Endothelial cell of umbilical vein (primary cell): Measurements from ENCODE around the gene CISH. TPM values are rescaled to one million over a fixed set of nuclear protein-coding genes. Genes with fewer than 3 reads are reported as not detected.

Experiments used
- BruUV-seq: library from RNA; stranded (reverse); fragments of 400-500 nt; replicated peaks from 2 replicates; lab custom pipeline; 2021; lab: Mats Ljungman, UMichigan
- CTCF ChIA-PET: fragments of 300-600, 350-600 bp; sonication (Branson Sonifier 250); formaldehyde crosslinking; loops from one replicate; lab custom pipeline; 2021; ENCODE audit warnings: antibody characterized with exemption, inconsistent platforms; lab: Charles Lee
- POLR2A ChIA-PET: fragments of 300-600, 350-600 bp; sonication (Branson Sonifier 250); formaldehyde crosslinking; loops from one replicate; lab custom pipeline; 2021; ENCODE audit warnings: antibody characterized with exemption, inconsistent platforms; lab: Charles Lee
- DNase-seq: peaks from one replicate; pipeline ENCODE4 v3.0.0-alpha.2; 2011; ENCODE audit warnings: low read depth, low spot score
- FAIRE-seq: peaks from 2 replicates; lab custom pipeline; 2011; peaks lifted over from hg19 to GRCh38; lab: Jason Lieb, UNC
- H2AFZ ChIP-seq: 2 replicates; pipeline ENCODE4 v1.6.0; 2012; ENCODE audit warnings: low read depth, low read length, control low read depth, inconsistent platforms
- H3K27ac ChIP-seq: 2 replicates; pipeline ENCODE4 v1.5.1; 2011; ENCODE audit warnings: low read depth, mild to moderate bottlenecking, control low read depth, low read length, moderate library complexity; ENCODE audit not compliant: insufficient read depth
- H3K27me3 ChIP-seq, 2 experiments: 2 replicates each; pipeline versions ENCODE4 v1.6.0 to v1.6.1; 2011; ENCODE audit warnings: low read length in 2 of 2, mixed read lengths in 1 of 2; ENCODE audit not compliant: control insufficient read depth in 2 of 2, insufficient read depth in 2 of 2
- H3K36me3 ChIP-seq, 2 experiments: 2 replicates in 1 of 2; 3 replicates in 1 of 2; pipeline ENCODE4 v1.5.1; 2011; ENCODE audit warnings: low read length in 2 of 2, mild to moderate bottlenecking in 1 of 2, moderate library complexity in 1 of 2; ENCODE audit not compliant: control insufficient read depth in 2 of 2, insufficient read depth in 2 of 2; ENCODE audit errors: extremely low read depth in 1 of 2
- H3K4me1 ChIP-seq: 3 replicates; pipeline ENCODE4 v1.5.1; 2011; ENCODE audit warnings: mild to moderate bottlenecking, low read length; ENCODE audit not compliant: control insufficient read depth, insufficient read depth; ENCODE audit errors: extremely low read depth
- H3K4me2 ChIP-seq: 2 replicates; pipeline ENCODE4 v1.6.1; 2011; ENCODE audit warnings: low read length, control low read depth, mixed read lengths; ENCODE audit not compliant: insufficient read depth
- H3K4me3 ChIP-seq, 3 experiments: fragments of 200-600 bp in 1 of 3; sonication (generic), shearing (Covaris generic) in 1 of 3; replicated peaks in 1 of 3; 2 replicates each; pipeline ENCODE4 v1.5.1; 2011 to 2016; ENCODE audit warnings: control low read depth in 3 of 3, low read length in 3 of 3, mild to moderate bottlenecking in 2 of 3, inconsistent platforms in 1 of 3, low read depth in 1 of 3, moderate library complexity in 1 of 3; ENCODE audit not compliant: insufficient read depth in 1 of 3
- H3K79me2 ChIP-seq: 2 replicates; pipeline ENCODE4 v1.6.0; 2012; ENCODE audit warnings: low read length, inconsistent platforms; ENCODE audit not compliant: control insufficient read depth, insufficient read depth
- H3K9ac ChIP-seq: replicated peaks from 2 replicates; pipeline ENCODE3; 2011; ENCODE audit warnings: low read length, control low read depth; ENCODE audit not compliant: insufficient read depth; ENCODE audit errors: extremely low read depth
- H3K9me1 ChIP-seq: replicated peaks from 3 replicates; pipeline ENCODE4 v1.6.0; 2011; ENCODE audit warnings: mild to moderate bottlenecking, low read length; ENCODE audit not compliant: control insufficient read depth, insufficient read depth; ENCODE audit errors: extremely low read depth
- H3K9me3 ChIP-seq: replicated peaks from 2 replicates; pipeline ENCODE4 v1.5.1; 2012; ENCODE audit warnings: low read length, inconsistent platforms; ENCODE audit not compliant: control insufficient read depth, insufficient read depth
- H4K20me1 ChIP-seq: replicated peaks from 2 replicates; pipeline ENCODE3; 2011; ENCODE audit warnings: mild to moderate bottlenecking, low read length; ENCODE audit not compliant: control insufficient read depth, insufficient read depth; ENCODE audit errors: extremely low read depth
- EZH2 ChIP-seq: IDR thresholded peaks from 2 replicates; pipeline ENCODE4 v1.6.1; 2012; ENCODE audit warnings: borderline replicate concordance, low read depth, mild to moderate bottlenecking, moderate library complexity, low read length, inconsistent platforms; ENCODE audit not compliant: severe bottlenecking
- FOS ChIP-seq: IDR thresholded peaks from 2 replicates; pipeline ENCODE4 v1.6.1; 2011; ENCODE audit warnings: mild to moderate bottlenecking, low read length, moderate library complexity, borderline replicate concordance; ENCODE audit not compliant: insufficient read depth
- GATA2 ChIP-seq: IDR thresholded peaks from 2 replicates; pipeline ENCODE4 v1.7.0; 2011; ENCODE audit warnings: low read depth, mild to moderate bottlenecking, moderate library complexity, mixed read lengths, low read length; ENCODE audit not compliant: insufficient read length, insufficient read depth
- JUN ChIP-seq: IDR thresholded peaks from 2 replicates; pipeline ENCODE4 v1.6.1; 2011; ENCODE audit warnings: borderline replicate concordance, low read depth; ENCODE audit not compliant: insufficient read length, insufficient read depth
- MYC ChIP-seq: IDR thresholded peaks from one replicate; pipeline ENCODE4 v1.6.1; 2011; ENCODE audit warnings: mild to moderate bottlenecking, low read depth, low read length
- POLR2A ChIP-seq: IDR thresholded peaks from 2 replicates; pipeline ENCODE4 v1.6.1; 2012; ENCODE audit warnings: low read depth, mild to moderate bottlenecking, control low read depth, low read length
- POLR2AphosphoS5 ChIP-seq: IDR thresholded peaks from 2 replicates; pipeline ENCODE4 v1.6.1; 2012; ENCODE audit warnings: low read depth, mild to moderate bottlenecking, control low read depth, low read length, moderate library complexity; ENCODE audit not compliant: insufficient read depth
- dilution Hi-C: fragments of 300-500 bp; cut with MboI; formaldehyde crosslinking; loops from one replicate; pipeline ENCODE4 v1.15.0; 2019; ENCODE audit warnings: low sequenced_read_pairs; ENCODE audit not compliant: extremely low pct_ligation_motif_present
- intact Hi-C: fragments of 100-400 bp; cut with micrococcal nuclease; formaldehyde crosslinking; loops from one replicate; pipeline ENCODE4 v1.10.0; 2022
- polyA plus RNA-seq, 4 experiments: library from polyadenylated mRNA; depleted of rRNA in 3 of 4; stranded (reverse) in 3 of 4; unstranded in 1 of 4; fragments of >200 nt; gene quantifications; 2 replicates each; pipeline versions ENCODE4 v1.2.1 to v1.2.3, GENCODE V29; 2011 to 2012; ENCODE audit warnings: missing spikeins in 1 of 4
- total RNA-seq: library from RNA; stranded (reverse); gene quantifications from 2 replicates; pipeline ENCODE4 v1.2.3, GENCODE V29; 2021
- TF ChIP-seq, protein P1 (sequence below), 2 donors: IDR thresholded peaks; 1 replicate in 1 of 2; 2 replicates in 1 of 2; pipeline ENCODE4 v1.5.1; 2011; ENCODE audit warnings: low read length in 2 of 2, mild to moderate bottlenecking in 2 of 2, moderate library complexity in 2 of 2, control low read depth in 1 of 2, inconsistent platforms in 1 of 2, low read depth in 1 of 2; ENCODE audit not compliant: insufficient read depth in 1 of 2; ENCODE audit errors: extremely low read depth in 1 of 2
- TF ChIP-seq, protein P2 (sequence below): IDR thresholded peaks from 2 replicates; pipeline ENCODE4 v1.6.1; 2011; ENCODE audit not compliant: insufficient read depth, insufficient read length

CISH gene
- total and polyA plus RNA-seq, 2 donors (not counting 3 experiments of a cell fraction or from before 2014, with no cell fraction given): 2.2 to 4.1 TPM

DNA sequence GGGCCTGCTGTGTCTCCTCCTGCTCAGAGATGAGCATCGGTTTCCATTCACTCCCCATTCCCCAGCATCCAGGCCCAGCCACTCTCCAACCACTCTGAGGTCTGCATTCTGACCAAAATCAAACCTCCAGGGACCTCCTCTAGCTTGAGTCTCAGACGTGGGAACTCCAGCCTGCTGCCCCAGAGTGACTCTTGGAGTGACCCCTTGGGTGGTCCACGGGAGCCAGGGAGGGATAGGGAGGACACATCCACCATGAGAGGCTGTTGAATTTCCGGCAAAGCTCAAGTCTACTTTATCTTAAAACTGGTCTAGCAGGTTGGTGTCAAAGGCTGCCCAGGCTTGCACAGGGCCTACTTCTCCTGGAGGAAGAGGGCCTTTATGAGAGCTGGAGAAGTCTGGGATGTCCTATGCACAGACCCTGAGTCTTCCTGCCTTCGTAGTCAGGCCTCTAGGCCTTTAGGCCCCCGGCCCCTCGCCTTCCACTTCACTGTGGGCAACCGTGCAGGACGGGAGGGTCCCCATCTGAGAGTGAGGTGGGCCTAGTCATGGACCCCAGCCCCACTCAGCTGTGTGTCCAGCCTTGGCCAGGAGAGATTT lies 8.9 kb downstream of the CISH start:
- POLR2A ChIA-PET: interaction anchor here (1.9 kb wide), 1 partner anchor 34 kb away, joined by 7 read pairs; the partner anchor contains the start of gene HEMK1
- no peak for DNase-seq
- CTCF ChIA-PET: interaction anchor here (0.8 to 1.7 kb wide), 5 partner anchors 9 to 32 kb away, joined by 3 to 8 read pairs (median 4); partner anchors contain the start of genes CISH and MAPKAPK3

More for the DNA sequence above, 8.9 kb downstream of the CISH start:
- H4K20me1 ChIP-seq: no peaks in the 10 kb centered on the region
- peaks cover 10% of the 10 kb centered on the region for H3K4me1 ChIP-seq
- H3K36me3 ChIP-seq: peaks cover 0 to 3% of the 10 kb centered on the region in 2 experiments
- H3K79me2 ChIP-seq: no peaks in the 10 kb centered on the region
- intact Hi-C loops (no loop called here), dilution Hi-C loops (no loop called here)
- H3K4me3 ChIP-seq: no peak overlapping the region
- no peaks in the 10 kb centered on the region for H3K27me3 ChIP-seq
- no TSS peak for BruUV-seq
- no peak for FAIRE-seq
- no peaks in the 10 kb centered on the region for H3K9me3 ChIP-seq
- TF ChIP-seq JUN: no peak
- TF ChIP-seq MYC: no peak
- TF ChIP-seq EZH2: no peak
- no peak for TF ChIP-seq POLR2AphosphoS5
- TF ChIP-seq, protein P1, sequence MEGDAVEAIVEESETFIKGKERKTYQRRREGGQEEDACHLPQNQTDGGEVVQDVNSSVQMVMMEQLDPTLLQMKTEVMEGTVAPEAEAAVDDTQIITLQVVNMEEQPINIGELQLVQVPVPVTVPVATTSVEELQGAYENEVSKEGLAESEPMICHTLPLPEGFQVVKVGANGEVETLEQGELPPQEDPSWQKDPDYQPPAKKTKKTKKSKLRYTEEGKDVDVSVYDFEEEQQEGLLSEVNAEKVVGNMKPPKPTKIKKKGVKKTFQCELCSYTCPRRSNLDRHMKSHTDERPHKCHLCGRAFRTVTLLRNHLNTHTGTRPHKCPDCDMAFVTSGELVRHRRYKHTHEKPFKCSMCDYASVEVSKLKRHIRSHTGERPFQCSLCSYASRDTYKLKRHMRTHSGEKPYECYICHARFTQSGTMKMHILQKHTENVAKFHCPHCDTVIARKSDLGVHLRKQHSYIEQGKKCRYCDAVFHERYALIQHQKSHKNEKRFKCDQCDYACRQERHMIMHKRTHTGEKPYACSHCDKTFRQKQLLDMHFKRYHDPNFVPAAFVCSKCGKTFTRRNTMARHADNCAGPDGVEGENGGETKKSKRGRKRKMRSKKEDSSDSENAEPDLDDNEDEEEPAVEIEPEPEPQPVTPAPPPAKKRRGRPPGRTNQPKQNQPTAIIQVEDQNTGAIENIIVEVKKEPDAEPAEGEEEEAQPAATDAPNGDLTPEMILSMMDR (IDR thresholded peaks at IDR 0.05; ENCODE audit: extremely low read depth in 1 of 2, insufficient read depth in 1 of 2, low read depth in 1 of 2, low read length in 2 of 2): no peak
- TF ChIP-seq FOS: no peak
- TF ChIP-seq POLR2A: no peak
- TF ChIP-seq, protein P2, sequence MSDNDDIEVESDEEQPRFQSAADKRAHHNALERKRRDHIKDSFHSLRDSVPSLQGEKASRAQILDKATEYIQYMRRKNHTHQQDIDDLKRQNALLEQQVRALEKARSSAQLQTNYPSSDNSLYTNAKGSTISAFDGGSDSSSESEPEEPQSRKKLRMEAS: no peak
- TF ChIP-seq GATA2: no peak
- no peak overlapping the region for H3K27ac ChIP-seq
- no peak overlapping the region for H3K9ac ChIP-seq
- H3K9me1 ChIP-seq: no peaks in the 10 kb centered on the region
- H2AFZ ChIP-seq: no peak overlapping the region
- no peak overlapping the region for H3K4me2 ChIP-seq
